CD1c-positive myeloid dendritic cell (primary cell): Measurements from ENCODE around the gene FNBP1.
A peak's percentile ranks its signal among the peaks of the same experiment; 100 is the strongest.

Experiments
- DNase-seq: peaks from one replicate; pipeline ENCODE4 v3.0.0-alpha.2; 2016; ENCODE audit errors: extremely low spot score

Gene FNBP1

DNA sequence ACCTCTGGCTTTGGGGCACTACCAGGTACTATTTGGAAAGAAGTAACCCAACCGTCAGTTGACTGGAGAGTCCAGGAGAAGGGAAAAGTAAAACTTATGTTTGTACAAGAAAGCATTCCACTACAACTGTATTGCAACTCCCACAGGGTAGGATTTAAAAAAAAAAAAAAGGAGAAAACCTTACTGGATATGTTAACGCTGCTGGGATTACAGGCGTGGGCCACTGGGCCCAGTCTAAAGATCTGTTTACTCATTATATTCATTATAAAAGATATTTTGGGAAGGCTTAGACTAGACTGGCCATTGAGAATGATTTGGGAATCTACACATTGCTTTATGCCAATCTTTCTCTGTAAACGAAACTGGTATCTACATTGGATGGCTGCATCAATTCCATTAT is 121.1 kb downstream of the FNBP1 start:
- DNase-seq: no peak

DNA sequence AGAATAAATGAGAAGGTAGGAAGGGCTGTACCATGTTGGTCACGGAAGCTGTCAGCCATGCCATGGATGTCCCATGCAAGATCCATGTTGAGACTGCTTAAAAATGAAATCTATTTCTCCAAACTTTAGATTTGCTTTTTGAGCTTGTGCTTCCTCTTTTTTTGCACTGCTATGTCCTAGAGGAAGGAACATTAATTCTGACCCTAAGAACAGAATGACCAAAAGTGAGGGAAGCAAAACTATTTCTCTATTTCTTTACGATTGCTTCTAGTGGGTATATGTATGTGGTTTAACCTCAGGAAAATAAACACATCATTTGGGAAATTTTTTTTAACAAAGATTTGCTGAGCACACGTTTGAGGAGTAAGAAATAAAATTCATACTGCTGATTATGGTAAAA is 123.1 kb downstream of the FNBP1 start:
- DNase-seq: peak; percentile 71

DNA sequence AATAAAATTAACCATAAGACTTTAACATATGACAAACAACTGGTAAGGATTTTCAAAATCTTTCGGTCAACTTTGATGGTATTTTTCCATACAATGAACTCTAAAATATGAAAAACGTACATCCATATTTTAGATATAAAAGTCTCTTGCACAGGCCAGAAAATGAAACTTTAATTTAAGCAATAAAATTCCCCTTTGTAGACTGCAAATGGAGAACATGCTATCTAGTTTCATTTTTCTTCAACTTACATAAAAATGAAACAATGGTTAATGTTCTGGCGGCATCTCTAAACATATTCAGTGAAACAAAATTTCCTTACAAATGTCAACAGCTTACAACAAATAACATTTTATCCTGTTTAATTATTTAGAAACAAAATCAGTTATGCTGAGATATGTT is 123.7 kb downstream of the FNBP1 start:
- DNase-seq: no peak

DNA sequence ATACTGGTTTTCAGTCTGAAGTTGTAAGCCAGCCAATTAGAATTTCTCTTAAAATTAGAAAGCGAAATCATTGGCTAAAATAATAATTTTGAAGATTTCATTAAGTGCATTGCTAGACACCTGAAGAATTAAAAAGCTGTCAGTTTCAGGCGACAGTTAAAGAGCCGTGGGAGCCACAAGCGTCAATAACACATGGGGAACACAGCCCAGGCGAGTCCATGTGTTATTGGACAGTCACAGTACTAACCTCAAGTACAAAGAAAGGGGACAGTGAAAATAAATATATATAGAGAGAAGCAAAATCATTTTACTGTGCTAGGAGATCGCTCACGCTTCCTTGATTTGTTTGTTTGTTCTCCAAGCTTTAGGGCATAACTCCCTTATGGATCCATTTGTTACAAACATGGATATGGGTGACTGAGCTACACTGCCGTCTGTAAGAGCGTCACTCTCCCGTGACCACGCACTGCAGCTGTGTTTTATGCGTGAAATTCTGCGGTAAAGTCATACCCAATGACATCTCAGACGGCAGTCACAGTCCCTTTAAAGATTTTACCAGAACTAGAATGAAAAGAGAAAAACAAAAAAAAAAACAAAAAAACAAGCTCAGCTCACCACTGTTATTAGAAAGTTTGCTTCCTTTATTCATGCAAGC is 124.6 kb downstream of the FNBP1 start:
- DNase-seq: no peak

DNA sequence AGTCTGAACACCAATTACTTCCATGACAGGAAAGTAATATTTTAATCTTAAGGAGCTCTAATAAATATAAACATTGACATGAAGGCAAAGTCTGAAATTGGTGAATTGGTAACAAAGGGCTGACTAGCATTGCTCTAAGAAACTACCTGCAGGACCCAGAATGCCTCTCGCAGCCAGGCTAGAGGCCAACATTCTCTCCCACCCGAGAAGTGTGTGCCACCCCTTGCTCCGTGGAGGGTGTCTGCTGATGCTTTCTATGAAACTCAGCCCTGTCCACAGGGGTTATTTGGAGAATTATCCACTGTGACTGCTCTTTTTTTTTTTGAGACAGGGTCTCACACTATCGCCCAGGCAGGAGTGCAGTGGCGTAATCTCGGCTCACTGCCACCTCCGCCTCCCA is 126.3 kb downstream of the FNBP1 start:
- DNase-seq: no peak

DNA sequence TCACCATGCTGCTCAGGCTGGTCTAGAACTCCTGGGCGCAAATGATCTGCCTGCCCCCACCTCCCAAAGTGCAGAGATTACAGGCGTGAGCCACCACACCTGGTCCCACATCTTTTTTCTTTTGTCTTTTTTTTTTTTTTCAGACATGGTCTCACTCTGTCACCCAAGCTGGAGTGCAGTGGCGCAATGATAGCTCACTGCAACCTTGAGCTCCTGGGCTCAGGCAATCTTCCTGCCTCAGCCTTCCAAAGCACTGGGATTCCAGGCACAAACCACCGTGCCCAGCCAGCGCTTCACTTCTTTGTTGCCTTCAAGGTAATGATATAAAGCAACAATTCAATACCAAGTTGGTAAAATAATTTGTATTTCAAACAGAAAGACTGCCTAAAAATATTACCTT is 128.9 kb downstream of the FNBP1 start:
- DNase-seq: no peak

DNA sequence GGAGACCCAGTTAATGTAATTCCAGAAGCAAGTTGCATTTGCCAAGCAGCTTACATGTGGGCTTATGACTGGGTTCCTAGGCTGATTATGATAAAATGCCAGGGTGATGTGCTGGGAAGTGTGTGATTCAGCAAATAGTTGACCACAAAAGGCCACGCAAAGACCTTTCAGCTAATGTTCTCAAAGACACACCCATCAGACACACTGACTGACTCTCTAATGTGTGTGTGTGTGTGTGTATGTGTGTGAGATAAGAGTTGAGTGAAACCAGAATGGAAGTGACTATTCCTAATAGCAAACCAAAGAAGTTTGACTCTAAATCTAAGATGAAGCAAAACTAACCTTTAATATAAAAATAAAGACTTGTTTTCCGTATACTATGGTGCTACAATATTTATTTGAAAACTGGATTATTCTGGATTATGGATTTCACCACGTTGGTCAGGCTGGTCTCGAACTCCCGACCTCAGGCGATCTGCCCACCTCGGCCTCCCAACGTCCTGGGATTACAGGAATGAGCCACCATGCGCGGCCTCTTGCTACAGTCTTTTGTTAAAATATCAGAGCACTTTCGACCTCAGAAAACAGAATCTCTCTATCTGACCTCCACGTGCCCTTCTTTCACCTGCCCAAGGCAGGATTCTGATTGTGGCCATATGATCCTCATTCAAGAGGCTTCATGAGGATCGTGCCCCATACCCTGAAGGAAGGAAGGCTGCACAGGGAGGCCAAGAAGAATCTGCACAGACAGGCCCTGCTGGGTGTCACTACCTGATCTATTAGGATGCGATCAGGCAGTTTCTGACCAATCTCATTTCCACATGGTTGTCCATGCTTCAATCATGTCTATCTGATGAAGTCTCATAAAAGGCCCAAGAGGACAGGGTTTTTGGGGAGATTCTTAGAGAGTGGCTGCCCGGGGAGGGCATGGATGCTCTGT is 132.1 kb downstream of the FNBP1 start:
- DNase-seq: no peak

DNA sequence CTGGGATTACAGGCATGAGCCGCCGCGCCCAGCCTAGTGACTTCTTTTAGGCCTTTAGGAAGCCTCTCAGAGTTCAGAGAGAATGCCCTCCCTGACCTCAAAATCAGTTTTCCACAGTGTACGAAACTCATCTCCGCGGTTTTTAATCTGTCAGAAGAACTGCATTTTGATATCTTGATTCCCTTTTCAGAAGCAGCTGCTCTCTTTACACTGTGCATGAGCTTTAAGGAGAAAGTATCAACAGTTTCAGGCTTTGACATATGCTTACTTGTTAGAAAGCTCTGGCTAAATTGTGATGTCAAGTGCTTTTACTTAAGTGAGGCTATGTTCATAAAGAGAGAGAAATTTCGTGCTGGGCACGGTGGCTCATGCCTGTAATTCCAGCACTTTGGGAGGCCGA is 133.1 kb downstream of the FNBP1 start:
- DNase-seq: no peak

DNA sequence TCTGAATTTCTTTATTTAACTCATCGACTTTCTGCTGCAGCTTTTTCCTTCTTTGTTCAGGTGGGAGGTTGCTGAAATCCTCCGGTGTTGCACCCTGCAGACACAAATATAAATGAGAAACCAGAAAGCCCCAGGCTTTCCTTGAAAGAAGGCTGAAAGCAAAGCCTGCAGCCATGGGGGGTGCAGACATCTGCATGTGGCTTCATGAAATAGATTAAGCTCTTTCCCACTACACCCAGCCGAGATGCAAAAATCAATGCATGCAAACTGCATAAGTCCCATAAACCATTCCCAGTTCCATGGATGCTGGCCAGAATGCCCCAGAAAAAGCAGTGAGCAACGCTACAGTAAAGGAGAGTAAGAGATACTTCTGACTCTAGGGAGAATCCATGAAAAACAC is 134.1 kb downstream of the FNBP1 start:
- no peak for DNase-seq

DNA sequence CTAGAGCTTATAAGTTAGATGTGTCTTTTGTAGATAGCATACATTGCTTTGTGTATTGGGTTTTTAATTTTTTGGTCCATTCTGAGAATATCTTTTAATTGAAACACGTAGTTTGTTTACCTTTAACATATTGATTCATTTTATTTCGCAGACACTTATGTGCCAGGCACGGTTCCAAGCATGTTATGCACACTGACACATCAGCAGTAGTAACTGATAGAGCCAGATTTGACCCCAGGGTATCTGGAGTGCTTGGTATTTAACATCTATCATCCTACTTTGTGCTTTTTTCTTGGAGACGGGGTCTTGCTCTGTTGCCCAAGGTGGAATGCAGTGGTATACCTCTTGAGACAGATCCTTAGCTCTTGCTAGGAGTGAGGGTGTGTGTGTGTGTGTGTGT is 135.8 kb downstream of the FNBP1 start:
- DNase-seq: no peak

DNA sequence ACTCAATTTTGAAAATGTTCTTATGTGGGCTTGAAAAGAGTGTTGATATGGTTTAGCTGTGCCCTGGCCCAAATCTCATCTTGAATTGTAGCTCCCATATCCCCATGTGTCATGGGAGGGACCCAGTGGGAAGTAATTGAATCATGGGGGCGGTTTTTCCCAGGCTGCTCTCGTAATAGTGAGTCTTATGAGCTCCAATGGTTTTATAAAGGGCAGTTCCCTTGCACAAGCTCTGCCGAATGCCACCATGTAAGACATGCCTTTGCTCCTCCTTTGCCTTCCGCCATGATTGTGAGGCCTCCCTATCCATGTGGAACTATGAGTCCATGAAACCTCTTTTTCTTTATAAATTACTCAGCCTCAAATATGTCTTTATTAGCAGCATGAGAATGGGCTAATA is 136.7 kb downstream of the FNBP1 start:
- DNase-seq: no peak

DNA sequence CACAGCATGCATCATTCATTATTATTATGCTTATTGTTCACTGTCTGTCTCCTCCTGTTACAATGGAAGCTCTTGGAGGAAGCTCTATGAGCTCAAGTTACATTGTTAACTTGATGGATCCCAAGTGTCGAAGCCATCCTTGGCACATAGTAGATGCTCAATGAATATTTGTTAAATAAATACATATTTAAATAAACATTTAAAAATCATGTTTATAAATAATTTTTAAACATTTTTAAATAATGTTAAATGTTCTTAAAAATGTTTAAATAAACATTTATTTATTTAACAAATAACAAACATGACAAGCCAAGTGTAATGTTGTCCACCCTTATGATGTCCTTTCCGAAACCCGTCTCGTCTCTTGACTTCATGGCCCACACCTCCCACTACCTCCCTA is 138.3 kb downstream of the FNBP1 start:
- DNase-seq: no peak

DNA sequence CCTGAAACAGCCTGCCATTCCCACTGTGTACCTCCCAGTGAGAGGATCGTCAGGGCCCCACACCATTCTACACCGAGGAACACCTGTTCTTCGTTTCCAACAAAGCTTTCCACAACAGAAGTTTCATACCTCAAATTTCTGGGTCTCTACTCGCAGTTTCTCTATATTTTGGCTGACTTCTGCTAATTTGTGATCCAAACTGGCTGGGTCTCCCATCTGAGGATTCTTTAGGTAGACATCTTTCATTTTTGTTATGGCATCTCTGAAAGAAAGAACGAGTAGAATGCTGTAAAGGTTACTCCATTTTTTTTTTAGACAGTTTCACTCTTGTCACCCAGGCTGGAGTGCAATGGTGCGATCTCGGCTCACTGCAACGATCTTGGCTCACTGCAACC is 140.3 kb downstream of the FNBP1 start:
- DNase-seq: no peak

DNA sequence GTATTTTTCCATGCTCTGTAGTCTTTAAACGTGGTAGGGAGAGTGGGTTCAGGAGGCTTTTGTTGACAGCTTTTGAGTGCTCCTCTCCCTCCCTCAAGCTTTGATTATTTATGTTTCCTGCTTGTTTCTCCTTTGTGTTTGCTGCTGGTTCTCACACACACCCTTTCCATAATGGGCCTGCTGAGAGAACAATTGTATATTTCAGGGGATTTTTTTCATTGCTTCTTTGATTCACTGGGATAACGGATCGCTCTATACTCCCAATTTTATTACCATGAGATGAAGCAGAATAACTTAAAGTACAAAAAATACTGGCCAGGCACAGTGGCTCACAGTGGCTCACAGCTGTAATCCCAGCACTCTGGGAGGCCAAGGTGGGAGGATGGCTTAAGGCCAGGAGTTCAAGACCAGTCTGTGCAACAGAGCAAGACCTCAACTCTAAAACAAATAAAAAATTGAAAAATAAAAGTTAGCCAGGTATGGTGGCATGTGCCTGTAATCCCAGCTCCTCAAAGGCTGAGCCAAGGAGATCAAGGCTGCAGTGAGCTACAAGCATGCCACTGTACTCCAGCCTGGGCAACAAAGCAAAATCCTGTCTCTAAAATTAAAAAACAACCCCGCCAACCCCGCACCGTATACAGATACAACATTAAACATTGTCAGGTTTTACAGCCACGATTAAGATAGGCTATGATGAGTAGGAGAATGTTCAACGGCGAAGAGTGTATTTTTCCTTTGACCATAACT is 140.8 kb downstream of the FNBP1 start:
- no peak for DNase-seq

DNA sequence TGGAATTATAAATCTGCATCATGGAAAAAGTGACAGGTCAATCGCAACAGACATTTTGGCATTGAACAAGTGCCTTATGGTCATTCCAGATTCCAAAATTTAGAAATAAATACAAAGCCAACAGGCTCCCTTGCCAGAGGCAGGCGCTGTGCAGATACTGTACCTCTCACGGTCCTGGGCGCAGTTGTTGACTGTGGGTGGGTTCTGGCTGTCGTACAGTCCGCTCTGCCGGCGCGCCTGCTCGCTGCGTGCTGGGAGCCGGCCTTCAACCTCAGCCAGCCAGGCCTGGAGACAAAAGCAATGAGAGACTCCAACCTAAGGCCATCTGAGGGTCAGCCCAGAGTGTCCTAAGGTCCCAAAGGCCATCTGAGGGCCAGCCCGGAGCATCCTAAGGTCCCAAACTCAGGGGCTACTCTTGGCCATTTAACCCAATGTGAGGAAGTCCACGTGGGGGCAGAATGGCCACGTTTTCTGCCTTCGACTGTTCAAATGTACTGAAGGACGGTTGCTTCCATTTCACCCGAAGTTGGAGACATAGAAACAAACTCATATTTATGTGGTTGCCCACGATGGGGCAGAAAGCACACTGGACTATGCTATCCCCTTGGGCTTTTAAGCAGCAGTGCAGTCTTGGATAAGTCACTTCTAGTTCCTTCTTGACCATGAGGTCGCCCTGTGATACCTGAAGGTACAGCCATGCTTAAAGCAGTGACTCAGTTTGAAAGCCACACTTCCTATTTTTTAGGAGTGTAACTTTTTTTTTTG is 142.5 kb downstream of the FNBP1 start:
- DNase-seq: peak; percentile 83

DNA sequence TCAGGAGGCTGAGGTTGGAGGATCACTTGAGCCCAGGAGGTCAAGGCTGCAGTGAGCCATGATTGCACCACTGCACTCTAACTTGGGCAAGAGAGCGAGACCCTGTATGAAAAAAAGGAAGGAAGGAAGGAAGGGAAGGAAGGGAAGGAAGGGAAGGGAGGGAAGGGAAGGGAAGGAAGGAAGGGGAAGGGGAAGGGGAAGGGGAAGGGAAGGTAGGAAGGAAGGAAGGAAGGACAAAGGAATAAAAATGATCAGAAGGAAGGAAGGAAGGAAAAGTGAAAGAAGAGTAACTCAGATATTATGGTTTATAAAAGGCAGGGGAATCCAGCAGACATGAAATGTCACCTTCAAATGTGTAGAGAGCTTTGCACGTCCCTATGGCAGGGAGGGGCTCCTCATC is 143.4 kb downstream of the FNBP1 start:
- DNase-seq: no peak

DNA sequence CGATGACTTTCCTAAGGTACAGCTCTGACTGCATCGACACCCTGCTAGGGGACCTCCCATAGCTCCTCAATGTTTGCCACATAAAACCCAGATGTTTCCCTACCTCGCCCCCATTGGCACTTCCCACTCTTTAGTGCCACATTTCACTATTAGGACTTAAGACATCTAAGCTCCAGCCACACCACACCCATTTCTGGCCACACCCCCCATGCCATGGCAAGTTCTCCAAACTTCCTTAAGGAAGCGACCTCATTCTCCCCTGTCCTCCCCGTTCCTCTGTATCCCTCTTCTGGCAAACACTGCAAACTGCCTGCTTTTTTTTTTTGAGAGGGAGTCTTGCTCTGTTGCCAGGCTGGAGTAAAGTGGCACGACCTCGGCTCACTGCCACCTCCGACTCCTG is 144.8 kb downstream of the FNBP1 start:
- DNase-seq: peak; percentile 72

DNA sequence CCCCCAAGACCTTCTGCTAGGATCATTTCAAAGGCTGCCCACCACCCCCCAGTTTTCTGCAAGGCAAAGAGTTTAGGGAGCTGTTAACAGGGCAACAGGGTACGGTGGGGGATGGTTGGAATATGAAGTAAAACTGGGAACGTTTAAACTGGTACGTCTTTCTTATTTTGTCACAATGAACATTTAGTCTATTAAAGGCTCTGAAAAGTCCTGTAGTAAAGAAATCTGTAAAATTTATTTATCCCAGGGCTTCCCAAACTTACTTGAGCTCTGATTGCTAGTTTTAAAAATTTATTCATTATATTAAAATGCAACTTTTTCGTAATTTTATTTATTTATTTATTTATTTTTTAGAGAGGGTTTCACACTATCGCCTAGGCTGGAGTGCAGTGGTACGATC is 145.7 kb downstream of the FNBP1 start:
- no peak for DNase-seq

DNA sequence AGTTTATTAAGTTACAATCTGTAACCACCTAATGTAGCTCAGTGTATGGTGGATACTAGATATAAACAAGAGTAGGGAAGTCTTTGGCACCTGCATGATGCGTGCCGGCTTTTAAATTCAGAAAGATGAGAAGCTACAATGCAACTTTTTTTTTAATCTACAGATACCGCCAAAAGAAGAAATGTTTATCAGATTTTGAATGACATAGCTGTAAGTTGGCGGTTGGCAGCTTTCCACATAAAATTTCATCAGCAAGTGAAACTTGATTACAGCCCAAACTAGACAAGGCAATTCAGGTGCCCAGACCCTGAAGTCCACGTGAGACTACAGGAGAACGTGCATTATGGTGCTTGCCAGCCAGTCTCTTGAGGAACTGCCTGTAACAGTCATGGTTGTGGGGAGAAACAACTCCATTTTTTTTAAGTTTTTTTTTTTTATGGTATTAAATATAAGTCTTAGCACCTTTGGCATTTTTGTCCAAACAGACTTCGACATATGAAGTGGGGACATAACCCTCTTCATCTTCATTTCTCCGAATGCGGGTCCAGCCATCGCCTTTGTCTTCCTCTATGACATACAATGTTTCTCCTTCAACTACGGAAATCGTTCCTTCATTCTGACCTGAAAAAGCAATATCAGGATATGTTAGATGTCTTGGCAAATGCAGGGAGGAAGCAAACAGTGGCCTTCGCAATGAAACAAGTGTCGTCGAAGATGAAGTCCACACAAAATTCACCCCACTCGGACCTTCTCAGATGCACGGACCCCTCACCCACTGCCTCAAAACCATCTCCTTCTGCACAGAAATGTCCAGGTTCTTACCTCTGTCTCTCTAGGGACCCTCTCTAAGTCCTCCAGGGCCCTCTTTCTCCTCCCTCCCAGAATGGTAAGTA is 147.4 kb downstream of the FNBP1 start:
- DNase-seq: no peak

DNA sequence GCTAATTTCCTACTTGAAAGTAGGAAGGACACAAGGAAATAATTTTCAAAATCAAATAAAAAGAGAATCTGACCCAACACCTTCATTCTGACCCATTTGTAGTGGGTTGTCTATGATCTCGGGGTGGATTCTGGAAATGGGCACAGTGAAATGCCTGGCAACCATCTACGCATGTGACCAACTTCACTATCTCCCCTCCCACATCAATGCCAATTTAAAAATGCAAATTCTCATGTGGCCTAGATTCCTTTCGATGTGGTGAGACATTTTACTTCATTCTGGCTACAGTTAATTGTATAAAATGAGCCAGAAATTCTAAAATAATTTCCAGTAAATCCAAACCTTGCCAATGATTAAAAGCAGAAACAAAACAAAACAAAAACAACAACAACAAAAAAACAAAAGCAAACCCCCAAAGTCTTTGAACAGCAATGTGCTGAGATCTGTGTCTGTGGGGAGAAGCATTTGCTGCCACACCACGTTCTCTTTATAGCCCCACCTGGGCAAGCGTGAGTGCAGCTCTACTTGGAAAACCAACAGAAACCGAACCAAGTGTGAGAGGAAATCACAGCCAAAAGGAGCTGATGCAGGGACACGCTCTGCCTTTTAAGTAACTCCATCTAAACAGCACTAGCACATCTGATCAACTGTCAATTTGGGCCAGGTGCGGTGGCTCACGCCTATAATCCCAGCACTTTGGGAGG is 148.7 kb downstream of the FNBP1 start:
- DNase-seq: no peak
